Keratinocyte (primary cell): ENCODE data around the gene AGTRAP.

Experiments used
- EZH2 ChIP-seq: IDR thresholded peaks from one replicate; pipeline ENCODE4 v1.6.1; 2012; ENCODE audit warnings: inconsistent platforms, mild to moderate bottlenecking, low read length, moderate library complexity
- TF ChIP-seq, protein P1 (sequence below), 3 experiments: IDR thresholded peaks in 1 of 3; conservative IDR thresholded peaks in 1 of 3; optimal IDR thresholded peaks in 1 of 3; 2 replicates in 2 of 3; 3 replicates in 1 of 3; pipeline versions ENCODE3 to v1.5.1; 2011; ENCODE audit warnings: low read length in 3 of 3, mild to moderate bottlenecking in 3 of 3, moderate library complexity in 2 of 3, control low read depth in 1 of 3, inconsistent platforms in 1 of 3; ENCODE audit not compliant: insufficient read depth in 2 of 3; ENCODE audit errors: extremely low read depth in 1 of 3

DNA sequence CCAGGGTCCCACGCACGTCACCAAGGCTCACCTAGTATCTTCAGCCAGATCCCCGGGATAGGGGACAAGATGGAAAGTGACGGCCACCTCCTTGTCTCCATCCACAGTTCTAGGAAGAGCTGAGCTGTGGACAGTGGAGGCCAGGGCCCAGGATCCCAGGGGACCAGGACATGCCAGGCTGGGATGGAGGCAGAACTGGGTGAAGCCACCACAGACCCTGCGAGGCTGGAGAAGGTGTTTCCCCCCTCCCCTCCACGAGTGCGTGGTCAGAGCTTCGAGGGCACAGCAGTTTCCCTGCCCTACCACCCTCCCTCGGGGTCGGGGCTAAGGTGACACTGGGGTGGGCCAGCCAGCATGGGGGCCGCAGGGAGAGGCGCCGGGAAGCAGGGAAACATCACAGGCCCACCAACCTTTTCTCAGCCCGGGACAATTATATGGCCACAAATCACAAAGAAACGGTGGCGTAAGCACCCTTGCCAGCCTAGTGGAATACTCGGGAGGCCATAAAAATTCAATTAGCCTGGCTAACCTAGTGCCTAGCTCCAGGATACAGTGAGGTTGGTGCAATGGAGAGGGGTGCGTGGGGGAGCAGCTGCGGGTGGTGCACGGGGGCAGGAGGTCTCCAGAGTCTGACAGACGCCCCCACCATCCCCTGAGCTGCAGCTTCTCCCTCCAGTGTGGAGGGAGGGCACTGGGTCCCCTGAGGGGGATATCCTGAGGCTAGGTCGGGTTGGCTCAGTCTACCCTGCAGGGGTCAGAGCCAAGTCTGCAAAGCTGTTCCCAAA, 31.1 kb upstream of the AGTRAP start:
- TF ChIP-seq, protein P1, sequence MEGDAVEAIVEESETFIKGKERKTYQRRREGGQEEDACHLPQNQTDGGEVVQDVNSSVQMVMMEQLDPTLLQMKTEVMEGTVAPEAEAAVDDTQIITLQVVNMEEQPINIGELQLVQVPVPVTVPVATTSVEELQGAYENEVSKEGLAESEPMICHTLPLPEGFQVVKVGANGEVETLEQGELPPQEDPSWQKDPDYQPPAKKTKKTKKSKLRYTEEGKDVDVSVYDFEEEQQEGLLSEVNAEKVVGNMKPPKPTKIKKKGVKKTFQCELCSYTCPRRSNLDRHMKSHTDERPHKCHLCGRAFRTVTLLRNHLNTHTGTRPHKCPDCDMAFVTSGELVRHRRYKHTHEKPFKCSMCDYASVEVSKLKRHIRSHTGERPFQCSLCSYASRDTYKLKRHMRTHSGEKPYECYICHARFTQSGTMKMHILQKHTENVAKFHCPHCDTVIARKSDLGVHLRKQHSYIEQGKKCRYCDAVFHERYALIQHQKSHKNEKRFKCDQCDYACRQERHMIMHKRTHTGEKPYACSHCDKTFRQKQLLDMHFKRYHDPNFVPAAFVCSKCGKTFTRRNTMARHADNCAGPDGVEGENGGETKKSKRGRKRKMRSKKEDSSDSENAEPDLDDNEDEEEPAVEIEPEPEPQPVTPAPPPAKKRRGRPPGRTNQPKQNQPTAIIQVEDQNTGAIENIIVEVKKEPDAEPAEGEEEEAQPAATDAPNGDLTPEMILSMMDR (optimal IDR thresholded peaks at IDR 0.05 in 1 of 3, IDR thresholded peaks at IDR 0.05 in 1 of 3, conservative IDR thresholded peaks at IDR 0.05 in 1 of 3; ENCODE audit: extremely low read depth in 1 of 3, insufficient read depth in 2 of 3, low read length in 3 of 3), result no peak
- TF ChIP-seq EZH2, result no peak
